Epithelial cell of alveolus of lung (primary cell): ENCODE data around the gene HDX. TPM values are rescaled to one million over a fixed set of nuclear protein-coding genes. Genes with fewer than 3 reads are reported as not detected.

ENCODE experiments used
- total RNA-seq: library from RNA; depleted of rRNA; stranded (reverse); fragments of >200 nt; gene quantifications from 2 replicates; pipeline ENCODE4 v1.2.1, GENCODE V29; 2015

The HDX gene
- total RNA-seq: 4.9 and 6.4 TPM in 2 replicates

GRCh38 chrX:84501798-84502628 lies at the start of gene HDX:
Gene HDX, minus strand, starts transcription at chrX:84502453. Its CDS starts 27,056 bp downstream, at chrX:84475397.

